ENCODE measurements around the gene DRAXIN.

Gene DRAXIN

DNA sequence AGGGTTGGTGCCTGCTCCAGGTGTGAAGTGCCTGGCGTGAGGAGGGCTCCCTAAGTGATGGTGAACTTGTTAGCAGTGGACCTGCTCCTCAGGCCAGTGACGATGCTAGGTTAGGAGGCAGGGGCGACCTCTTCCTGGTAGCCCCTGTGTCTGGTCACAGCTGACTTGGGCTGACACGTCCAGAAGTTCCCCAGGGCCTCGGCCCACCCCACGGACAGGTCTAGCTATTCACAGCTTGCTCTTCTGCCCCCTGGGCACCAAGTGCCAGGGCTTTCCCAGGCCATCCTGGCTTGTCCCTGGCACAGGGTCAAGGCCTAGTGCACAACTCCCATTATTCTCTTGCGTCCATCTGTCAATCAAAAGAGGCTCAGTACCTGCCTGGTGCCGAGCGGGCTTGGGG, 59.6 kb downstream of the DRAXIN start:
- no peak overlapping the region for H3K4me3 ChIP-seq (IDR thresholded peaks at IDR 0.05; ENCODE audit: insufficient read depth, low read depth, low read length)
- H3K9ac ChIP-seq: no peak overlapping the region
- no peaks in the 10 kb centered on the region for H3K36me3 ChIP-seq (ENCODE audit: insufficient read depth)
- H4K20me1 ChIP-seq (ENCODE audit: insufficient read depth): no peaks in the 10 kb centered on the region
- peaks cover 7% of the 10 kb centered on the region for H3K4me1 ChIP-seq (ENCODE audit: low read depth, poor library complexity, severe bottlenecking)
- H3K79me2 ChIP-seq (ENCODE audit: insufficient read depth, low read depth): no peaks in the 10 kb centered on the region
- H3K4me2 ChIP-seq: no peak overlapping the region
- no peaks in the 10 kb centered on the region; the same call in 1 of the 2 replicates for H3K27me3 ChIP-seq (ENCODE audit: insufficient read depth, low read depth)
- H3K27ac ChIP-seq: no peak overlapping the region
- TF ChIP-seq, protein P1, sequence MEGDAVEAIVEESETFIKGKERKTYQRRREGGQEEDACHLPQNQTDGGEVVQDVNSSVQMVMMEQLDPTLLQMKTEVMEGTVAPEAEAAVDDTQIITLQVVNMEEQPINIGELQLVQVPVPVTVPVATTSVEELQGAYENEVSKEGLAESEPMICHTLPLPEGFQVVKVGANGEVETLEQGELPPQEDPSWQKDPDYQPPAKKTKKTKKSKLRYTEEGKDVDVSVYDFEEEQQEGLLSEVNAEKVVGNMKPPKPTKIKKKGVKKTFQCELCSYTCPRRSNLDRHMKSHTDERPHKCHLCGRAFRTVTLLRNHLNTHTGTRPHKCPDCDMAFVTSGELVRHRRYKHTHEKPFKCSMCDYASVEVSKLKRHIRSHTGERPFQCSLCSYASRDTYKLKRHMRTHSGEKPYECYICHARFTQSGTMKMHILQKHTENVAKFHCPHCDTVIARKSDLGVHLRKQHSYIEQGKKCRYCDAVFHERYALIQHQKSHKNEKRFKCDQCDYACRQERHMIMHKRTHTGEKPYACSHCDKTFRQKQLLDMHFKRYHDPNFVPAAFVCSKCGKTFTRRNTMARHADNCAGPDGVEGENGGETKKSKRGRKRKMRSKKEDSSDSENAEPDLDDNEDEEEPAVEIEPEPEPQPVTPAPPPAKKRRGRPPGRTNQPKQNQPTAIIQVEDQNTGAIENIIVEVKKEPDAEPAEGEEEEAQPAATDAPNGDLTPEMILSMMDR (conservative IDR thresholded peaks at IDR 0.05; ENCODE audit: low read depth, low read length): no peak
- no peak overlapping the region for H2AFZ ChIP-seq (ENCODE audit: low read depth)

DNA sequence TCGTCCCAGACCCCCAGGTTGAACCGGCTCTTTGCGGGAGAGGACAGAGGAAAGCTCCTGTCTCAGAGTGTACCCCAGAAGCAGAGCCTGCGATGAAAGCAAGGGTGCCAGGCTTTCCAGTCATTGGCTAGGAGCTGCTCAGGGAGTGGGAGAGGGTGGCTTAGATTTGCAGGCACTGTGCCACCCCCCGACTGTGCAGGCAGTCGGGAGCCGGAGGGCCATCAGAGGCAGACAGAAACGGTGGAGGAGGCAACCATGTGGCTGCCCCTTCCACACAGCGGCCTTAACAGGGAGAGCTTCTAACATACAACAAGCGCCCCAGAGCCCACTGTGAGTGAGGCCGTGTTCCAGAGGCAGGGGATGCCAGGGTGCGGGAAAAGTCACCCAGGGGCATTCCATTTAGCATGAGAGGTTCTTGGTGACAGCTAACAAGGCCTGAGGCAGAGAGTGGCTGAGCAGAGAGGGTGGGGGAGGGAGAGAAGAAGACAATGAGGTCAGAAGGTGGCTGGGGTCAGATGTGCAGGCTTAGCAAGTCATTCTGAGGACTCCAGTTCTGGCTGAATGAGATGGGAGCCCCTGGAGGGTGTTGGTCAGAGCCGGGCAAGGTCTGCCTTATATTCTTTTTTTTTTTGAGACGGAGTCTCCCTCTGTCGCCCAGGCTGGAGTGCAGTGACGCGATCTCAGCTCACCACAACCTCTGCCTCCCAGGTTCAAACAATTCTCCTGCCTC, 61.0 kb downstream of the DRAXIN start:
- Histone ChIP-seq H3K79me2 (ENCODE audit: insufficient read depth, low read depth) (no peaks in the 10 kb centered on the region), H3K9ac (no peak overlapping the region), H3K4me2 (no peak overlapping the region), H3K4me3 (IDR thresholded peaks at IDR 0.05; ENCODE audit: insufficient read depth, low read depth, low read length) (no peak overlapping the region), H3K36me3 (ENCODE audit: insufficient read depth) (no peaks in the 10 kb centered on the region), H3K4me1 (ENCODE audit: low read depth, poor library complexity, severe bottlenecking) (peaks cover 7% of the 10 kb centered on the region), H2AFZ (ENCODE audit: low read depth) (no peak overlapping the region), H4K20me1 (ENCODE audit: insufficient read depth) (no peaks in the 10 kb centered on the region), H3K27ac (no peak overlapping the region), H3K27me3 (ENCODE audit: insufficient read depth, low read depth) (no peaks in the 10 kb centered on the region; the same call in 1 of the 2 replicates)
- TF ChIP-seq, protein P1 (conservative IDR thresholded peaks at IDR 0.05; ENCODE audit: low read depth, low read length): no peak

DNA sequence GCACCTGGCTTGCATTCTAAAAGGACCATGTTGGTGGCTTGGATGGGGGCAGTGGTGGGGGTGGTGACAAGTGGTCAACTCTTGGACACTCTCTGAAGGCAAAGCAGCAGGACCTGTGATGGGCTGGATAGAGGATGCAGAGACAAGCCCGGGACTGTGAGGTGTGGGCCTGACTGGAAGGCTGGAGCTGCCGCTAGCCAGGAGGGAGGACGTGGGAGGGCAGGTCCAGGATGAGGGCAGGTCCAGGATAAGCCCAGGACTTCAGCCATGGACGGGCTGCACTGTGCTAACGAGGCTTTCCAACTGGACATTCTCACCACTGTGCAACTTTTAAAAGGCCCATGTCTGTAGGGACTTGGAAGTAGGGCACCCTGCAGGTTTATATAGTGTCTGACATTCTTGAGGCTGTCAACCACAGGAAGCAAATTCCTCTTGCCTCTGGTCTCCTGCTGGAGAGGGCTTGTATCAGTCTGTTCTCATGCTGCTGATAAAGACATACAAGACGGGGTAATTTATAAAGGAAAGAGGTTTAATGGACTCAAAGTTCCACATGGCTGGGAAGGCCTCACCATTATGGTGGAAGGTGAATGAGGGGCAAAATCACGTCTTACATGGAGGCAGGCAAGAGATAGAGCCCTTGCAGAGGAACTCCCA, 62.2 kb downstream of the DRAXIN start:
- Histone ChIP-seq H3K27me3 (ENCODE audit: insufficient read depth, low read depth) (peaks cover 3% of the 10 kb centered on the region; the same call in 1 of the 2 replicates), H3K79me2 (ENCODE audit: insufficient read depth, low read depth) (no peaks in the 10 kb centered on the region), H3K4me2 (no peak overlapping the region), H2AFZ (ENCODE audit: low read depth) (no peak overlapping the region), H3K4me3 (IDR thresholded peaks at IDR 0.05; ENCODE audit: insufficient read depth, low read depth, low read length) (no peak overlapping the region), H3K27ac (no peak overlapping the region), H3K36me3 (ENCODE audit: insufficient read depth) (no peaks in the 10 kb centered on the region), H4K20me1 (ENCODE audit: insufficient read depth) (no peaks in the 10 kb centered on the region), H3K9ac (no peak overlapping the region), H3K4me1 (ENCODE audit: low read depth, poor library complexity, severe bottlenecking) (peaks cover 5% of the 10 kb centered on the region)
- TF ChIP-seq, protein P1 (conservative IDR thresholded peaks at IDR 0.05; ENCODE audit: low read depth, low read length): no peak

DNA sequence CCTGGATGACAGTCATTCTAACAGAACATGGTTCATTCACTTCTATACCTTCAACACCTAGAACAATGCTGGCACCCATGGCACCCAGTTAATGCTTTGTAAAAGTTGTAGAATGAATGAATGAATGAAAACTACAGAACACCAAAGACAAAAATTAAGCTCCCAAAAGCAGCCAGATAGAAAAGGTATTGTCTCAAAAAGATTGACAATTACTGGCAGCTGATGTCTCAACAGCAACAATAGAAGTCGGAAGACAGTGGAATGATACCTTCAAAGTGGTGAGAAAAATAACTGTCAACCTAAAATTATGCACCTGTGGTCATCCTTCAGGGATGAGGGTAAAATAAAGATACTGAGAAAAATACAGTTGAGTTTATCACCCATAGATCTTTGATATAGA, 65.5 kb downstream of the DRAXIN start:
- H3K4me1 ChIP-seq (ENCODE audit: low read depth, poor library complexity, severe bottlenecking): no peaks in the 10 kb centered on the region
- H2AFZ ChIP-seq (ENCODE audit: low read depth): no peak overlapping the region
- peaks cover 16% of the 10 kb centered on the region for H3K27me3 ChIP-seq (ENCODE audit: insufficient read depth, low read depth)
- no peak overlapping the region for H3K27ac ChIP-seq
- no peak overlapping the region for H3K9ac ChIP-seq
- no peaks in the 10 kb centered on the region for H3K36me3 ChIP-seq (ENCODE audit: insufficient read depth)
- no peaks in the 10 kb centered on the region for H4K20me1 ChIP-seq (ENCODE audit: insufficient read depth)
- TF ChIP-seq, protein P1 (conservative IDR thresholded peaks at IDR 0.05; ENCODE audit: low read depth, low read length): no peak
- no peak overlapping the region for H3K4me3 ChIP-seq (IDR thresholded peaks at IDR 0.05; ENCODE audit: insufficient read depth, low read depth, low read length)
- H3K4me2 ChIP-seq: no peak overlapping the region
- H3K79me2 ChIP-seq (ENCODE audit: insufficient read depth, low read depth): no peaks in the 10 kb centered on the region

Data from KMS-11 (cell line).